ENCODE measurements around the gene CNIH1.
"Not testable (repeated sequence)": the region's sequence is repeated elsewhere in the genome, so short reads cannot be mapped to it uniquely, and the experiment has no call there.

DNA sequence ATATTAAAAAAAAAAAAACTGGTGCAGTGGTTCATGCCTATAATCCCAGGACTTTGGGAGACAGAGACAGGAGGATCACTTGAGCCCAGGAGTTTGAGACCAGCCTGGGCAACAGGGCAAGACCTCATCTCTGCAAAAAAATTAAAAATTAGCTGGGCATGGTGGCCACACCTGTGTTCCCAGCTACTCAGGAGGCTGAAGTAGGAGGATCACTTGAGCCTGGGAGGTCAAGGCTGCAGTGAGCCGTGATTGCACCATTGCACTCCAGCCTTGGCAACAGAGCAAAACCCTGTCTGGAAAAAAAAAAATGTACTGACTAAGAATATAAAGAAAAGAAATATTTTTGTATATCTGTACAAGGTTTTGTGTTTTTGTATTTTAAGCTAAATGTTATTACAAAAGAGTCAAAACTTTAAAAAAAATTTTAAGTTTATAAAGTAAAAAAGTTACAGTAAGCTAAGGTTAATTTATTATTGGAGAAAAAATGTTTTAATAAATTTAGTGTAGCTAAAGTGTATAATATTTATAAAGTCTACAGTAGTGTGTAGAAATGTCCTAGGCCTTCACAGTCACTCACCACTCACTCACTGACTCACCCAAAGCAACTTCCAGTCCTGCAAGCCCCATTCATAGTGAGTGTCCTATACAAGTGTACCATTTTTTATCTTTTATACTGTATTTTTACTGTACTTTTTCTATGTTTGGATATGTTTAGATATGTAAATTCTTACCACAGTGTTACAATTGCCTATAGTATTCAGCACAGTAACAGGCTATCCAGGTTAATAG, 15.8 kb upstream of the CNIH1 start:
- TF ChIP-seq, protein P1, sequence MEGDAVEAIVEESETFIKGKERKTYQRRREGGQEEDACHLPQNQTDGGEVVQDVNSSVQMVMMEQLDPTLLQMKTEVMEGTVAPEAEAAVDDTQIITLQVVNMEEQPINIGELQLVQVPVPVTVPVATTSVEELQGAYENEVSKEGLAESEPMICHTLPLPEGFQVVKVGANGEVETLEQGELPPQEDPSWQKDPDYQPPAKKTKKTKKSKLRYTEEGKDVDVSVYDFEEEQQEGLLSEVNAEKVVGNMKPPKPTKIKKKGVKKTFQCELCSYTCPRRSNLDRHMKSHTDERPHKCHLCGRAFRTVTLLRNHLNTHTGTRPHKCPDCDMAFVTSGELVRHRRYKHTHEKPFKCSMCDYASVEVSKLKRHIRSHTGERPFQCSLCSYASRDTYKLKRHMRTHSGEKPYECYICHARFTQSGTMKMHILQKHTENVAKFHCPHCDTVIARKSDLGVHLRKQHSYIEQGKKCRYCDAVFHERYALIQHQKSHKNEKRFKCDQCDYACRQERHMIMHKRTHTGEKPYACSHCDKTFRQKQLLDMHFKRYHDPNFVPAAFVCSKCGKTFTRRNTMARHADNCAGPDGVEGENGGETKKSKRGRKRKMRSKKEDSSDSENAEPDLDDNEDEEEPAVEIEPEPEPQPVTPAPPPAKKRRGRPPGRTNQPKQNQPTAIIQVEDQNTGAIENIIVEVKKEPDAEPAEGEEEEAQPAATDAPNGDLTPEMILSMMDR (IDR thresholded peaks at IDR 0.05), result not testable (repeated sequence)
- not testable (repeated sequence) for TF ChIP-seq ZFX (IDR thresholded peaks at IDR 0.05; ENCODE audit: borderline replicate concordance)
